T-helper 1 cell treated with Interleukin-12 subunit alpha and Interleukin-12 subunit beta and Interleukin-4 antibody, amounts not matched to agents 30 μg/mL and 1 μg/mL, for 36 hours (primary cell): ENCODE data around the gene TLR5.
A peak's percentile ranks its signal among the peaks of the same experiment; 100 is the strongest.

ENCODE experiments used
- H3K27ac Mint-ChIP-seq: one replicate; pipeline ENCODE4 v1.8.0; 2021; ENCODE audit warnings: mild to moderate bottlenecking, mixed read lengths
- H3K27me3 Mint-ChIP-seq: one replicate; pipeline ENCODE4 v1.8.0; 2021; ENCODE audit warnings: low read depth, mixed read lengths
- H3K36me3 Mint-ChIP-seq: one replicate; pipeline ENCODE4 v1.8.0; 2021; ENCODE audit warnings: low read depth, mixed read lengths
- H3K4me1 Mint-ChIP-seq: one replicate; pipeline ENCODE4 v1.8.0; 2021; ENCODE audit warnings: low read depth, mixed read lengths
- H3K4me3 Mint-ChIP-seq: one replicate; pipeline ENCODE4 v1.8.0; 2021; ENCODE audit warnings: mild to moderate bottlenecking, moderate library complexity, mixed read lengths
- H3K9me3 Mint-ChIP-seq: one replicate; pipeline ENCODE4 v1.8.0; 2021; ENCODE audit warnings: mixed read lengths

Gene TLR5

DNA sequence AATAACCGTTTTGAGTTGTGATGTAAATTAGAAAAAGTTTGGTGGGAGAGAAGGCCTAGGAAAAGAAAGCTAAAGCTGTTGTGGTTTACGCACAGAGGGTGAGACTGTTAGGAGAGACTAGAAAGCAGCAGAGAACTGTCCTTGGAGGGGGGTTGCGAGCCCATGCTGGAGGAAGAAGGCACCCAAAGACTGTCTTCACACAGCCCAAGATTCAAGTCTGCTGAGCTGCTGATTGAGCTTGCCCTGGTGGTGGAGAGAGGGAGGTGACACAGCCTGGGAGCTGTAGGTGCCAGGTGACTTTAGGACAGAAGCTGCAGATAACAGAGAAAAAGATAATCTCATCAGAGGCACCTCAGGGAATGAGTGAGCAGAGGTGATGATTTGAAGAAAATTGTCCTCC, 18.3 kb upstream of the TLR5 start:
- no peak overlapping the region for H3K4me3 Mint-ChIP-seq
- no peaks in the 10 kb centered on the region for H3K9me3 Mint-ChIP-seq
- no peaks in the 10 kb centered on the region for H3K36me3 Mint-ChIP-seq
- H3K4me1 Mint-ChIP-seq, result no peaks in the 10 kb centered on the region
- peaks cover 7% of the 10 kb centered on the region for H3K27me3 Mint-ChIP-seq
- H3K27ac Mint-ChIP-seq, result no peak overlapping the region

DNA sequence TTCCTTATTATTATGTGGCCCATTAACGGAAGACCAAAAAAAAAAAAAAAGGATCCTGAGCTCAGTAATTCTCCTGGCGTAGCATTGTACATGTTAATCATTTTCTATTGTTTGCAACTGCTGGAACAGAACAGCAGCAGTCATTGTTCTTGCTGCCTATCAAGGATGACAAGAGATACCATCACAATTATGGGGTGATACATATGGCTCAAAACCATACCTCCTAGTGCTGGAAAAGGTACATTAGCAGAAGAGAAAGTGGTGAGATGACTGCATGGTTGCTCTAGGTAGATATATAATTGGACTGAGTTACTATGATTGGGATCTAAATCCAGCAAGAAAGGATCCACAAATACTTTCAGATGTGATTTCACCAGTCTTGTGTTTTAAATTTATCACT, 13.3 kb upstream of the TLR5 start:
- Mint-ChIP-seq H3K4me3 (no peak overlapping the region), H3K27me3 (peaks cover 4% of the 10 kb centered on the region), H3K36me3 (no peaks in the 10 kb centered on the region), H3K27ac (no peak overlapping the region), H3K4me1 (peaks cover 7% of the 10 kb centered on the region), H3K9me3 (no peaks in the 10 kb centered on the region)

DNA sequence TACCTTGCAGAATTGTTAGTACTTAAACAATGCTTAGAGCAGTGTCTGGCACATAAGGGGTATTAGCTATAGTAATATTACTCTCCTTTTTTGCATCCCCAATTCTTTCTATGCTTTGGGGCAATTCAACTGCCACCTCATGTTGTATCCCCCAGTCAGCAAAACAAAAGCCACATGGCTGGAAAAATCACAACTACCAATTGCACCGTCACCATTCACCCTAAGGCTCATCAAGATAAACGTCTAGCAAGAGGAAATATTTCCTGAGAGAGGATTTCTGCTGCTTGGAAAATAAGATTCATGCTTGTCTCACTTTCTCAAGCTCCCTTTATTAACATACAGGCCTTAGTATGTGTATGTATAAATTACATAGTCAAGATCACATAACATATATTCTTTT, 12.1 kb upstream of the TLR5 start:
- H3K27ac Mint-ChIP-seq, result no peak overlapping the region
- no peaks in the 10 kb centered on the region for H3K36me3 Mint-ChIP-seq
- H3K9me3 Mint-ChIP-seq, result no peaks in the 10 kb centered on the region
- no peak overlapping the region for H3K4me3 Mint-ChIP-seq
- peaks cover 7% of the 10 kb centered on the region for H3K4me1 Mint-ChIP-seq
- H3K27me3 Mint-ChIP-seq, result no peaks in the 10 kb centered on the region

DNA sequence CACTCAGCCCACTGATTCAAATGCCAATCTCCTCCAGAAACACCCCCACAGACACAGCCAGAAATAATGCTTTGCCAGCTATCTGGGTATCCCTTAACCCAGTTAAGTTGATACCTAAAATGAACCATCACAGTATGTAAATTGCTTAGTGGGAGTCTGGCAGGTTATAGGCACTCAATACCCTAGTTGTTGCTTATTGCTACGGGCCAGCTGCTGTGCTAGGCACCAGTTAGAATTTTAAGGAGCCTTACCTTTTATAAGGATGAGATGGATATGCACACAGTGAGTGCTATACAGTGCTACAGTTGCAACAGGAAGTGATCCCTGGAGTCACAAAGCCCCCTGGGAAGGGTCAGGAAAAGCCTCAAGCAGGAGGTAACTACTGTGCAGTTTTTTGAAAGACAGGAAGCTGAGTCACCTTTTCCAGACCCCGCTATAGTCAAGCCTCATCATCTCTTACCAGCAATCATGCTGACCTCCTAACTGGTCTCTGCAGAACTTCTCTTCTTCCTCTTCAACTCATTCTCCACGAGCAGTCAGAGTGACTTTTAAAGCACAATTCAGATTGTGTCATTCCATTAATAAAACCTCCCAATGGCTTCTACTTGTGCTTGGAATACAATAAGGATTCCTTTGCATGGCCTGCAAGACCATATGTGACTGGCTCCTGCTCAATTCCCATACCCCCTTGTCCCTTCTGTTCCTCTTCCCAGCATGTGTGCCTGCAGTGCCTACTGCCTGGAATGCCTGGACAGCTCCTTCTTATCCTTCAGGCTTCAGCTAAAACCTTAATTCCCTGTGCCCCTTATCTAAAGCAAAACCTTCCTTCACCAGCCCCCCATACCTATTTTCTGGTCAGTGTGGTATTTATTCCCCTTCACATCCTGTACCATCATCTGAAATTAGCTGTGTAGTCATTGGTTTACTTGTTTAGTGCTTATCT, 10.4 kb upstream of the TLR5 start:
- Mint-ChIP-seq H3K9me3 (peaks cover 4% of the 10 kb centered on the region), H3K36me3 (no peaks in the 10 kb centered on the region), H3K4me1 (peaks cover 7% of the 10 kb centered on the region), H3K27ac (no peak overlapping the region), H3K27me3 (no peaks in the 10 kb centered on the region), H3K4me3 (no peak overlapping the region)

DNA sequence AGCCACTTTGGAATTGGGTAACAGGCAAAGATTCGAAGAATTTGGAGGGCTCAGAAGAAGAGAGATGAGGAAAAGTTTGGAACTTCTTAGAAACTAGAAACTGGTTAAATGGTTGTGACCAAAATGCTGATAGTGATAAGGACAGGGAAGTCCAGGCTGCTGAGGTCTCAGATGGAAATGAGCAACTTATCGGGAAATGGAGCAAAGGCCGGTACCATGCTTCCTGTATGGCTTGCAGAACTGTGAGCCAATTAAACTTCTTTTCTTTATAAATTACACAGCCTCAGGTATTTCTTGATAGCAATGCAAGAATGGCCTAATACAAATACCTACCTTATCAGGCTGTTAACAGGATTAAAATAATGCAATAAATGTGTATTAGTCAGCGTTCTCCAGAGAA, 9.4 kb upstream of the TLR5 start:
- no peak overlapping the region for H3K27ac Mint-ChIP-seq
- H3K4me1 Mint-ChIP-seq, result peaks cover 7% of the 10 kb centered on the region
- no peak overlapping the region for H3K4me3 Mint-ChIP-seq
- H3K36me3 Mint-ChIP-seq, result no peaks in the 10 kb centered on the region
- H3K27me3 Mint-ChIP-seq, result no peaks in the 10 kb centered on the region
- peaks cover 12% of the 10 kb centered on the region for H3K9me3 Mint-ChIP-seq

DNA sequence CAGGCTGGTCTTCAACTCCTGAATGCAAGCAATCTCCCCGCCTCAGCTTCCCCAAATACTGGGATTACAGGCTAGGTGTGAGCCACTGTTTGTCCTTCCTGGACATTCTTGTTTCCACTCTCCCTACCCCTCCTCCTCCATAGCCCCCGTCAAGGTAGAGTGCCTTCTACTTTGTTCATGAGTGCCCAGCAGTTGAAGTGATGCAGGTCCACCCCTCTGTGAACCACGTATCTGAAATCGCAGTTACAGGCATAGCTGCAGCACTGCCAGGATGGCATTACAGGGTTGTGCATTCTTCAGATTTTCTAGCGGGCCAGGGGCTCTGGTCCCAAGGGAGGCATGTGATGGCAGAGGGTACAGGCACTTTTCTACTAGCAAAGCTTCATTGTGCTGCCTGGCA, 7.4 kb upstream of the TLR5 start:
- no peak overlapping the region for H3K4me3 Mint-ChIP-seq
- peaks cover 7% of the 10 kb centered on the region for H3K4me1 Mint-ChIP-seq
- H3K27me3 Mint-ChIP-seq, result peaks cover 10% of the 10 kb centered on the region

DNA sequence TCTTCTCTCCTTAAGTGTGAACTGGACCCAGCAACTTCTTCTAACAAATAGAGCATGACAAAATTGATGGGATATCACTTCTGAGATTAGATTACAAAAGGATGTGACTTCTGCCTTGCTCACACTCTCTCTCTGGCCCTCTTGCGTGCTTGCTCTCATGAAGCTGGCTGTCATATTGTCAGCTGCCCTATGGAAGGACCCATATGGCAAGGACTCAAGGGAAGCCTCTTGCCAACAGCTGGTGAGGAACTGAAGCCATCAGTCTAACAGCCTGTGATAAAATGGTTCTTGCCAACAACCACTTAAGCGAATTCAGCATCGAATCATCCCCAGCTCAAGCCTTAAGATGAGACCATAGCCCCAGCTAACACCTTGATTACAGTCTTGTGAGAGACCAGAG, 4.8 kb upstream of the TLR5 start:
- Mint-ChIP-seq H3K4me3 (no peak overlapping the region), H3K4me1 (peaks cover 8% of the 10 kb centered on the region), H3K9me3 (peaks cover 21% of the 10 kb centered on the region), H3K36me3 (no peaks in the 10 kb centered on the region), H3K27me3 (peaks cover 13% of the 10 kb centered on the region), H3K27ac (no peak overlapping the region)

More for the DNA sequence above, 7.4 kb upstream of the TLR5 start:
- peaks cover 21% of the 10 kb centered on the region for H3K9me3 Mint-ChIP-seq
- no peaks in the 10 kb centered on the region for H3K36me3 Mint-ChIP-seq
- no peak overlapping the region for H3K27ac Mint-ChIP-seq

DNA sequence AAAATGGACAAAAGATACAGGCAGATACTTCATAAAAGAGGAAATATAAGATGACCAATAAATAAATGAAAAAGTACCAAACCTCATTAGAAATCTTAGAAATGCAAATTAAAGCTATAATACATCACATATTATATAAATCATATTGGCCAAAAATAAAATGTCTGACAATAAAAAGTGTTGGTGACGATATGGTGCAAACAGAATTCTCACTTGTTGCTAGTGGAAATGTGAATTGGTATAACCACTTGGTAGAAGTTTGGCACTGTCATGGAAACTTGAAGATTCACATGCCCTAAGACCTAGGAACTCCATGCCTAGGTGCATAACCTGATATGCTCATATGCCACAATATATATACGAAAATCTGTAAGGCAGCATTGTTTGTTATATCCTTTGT, 4.4 kb upstream of the TLR5 start:
- no peak overlapping the region for H3K27ac Mint-ChIP-seq
- peaks cover 13% of the 10 kb centered on the region for H3K27me3 Mint-ChIP-seq
- H3K4me1 Mint-ChIP-seq, result peaks cover 8% of the 10 kb centered on the region
- H3K4me3 Mint-ChIP-seq, result no peak overlapping the region
- peaks cover 21% of the 10 kb centered on the region for H3K9me3 Mint-ChIP-seq
- H3K36me3 Mint-ChIP-seq, result no peaks in the 10 kb centered on the region

DNA sequence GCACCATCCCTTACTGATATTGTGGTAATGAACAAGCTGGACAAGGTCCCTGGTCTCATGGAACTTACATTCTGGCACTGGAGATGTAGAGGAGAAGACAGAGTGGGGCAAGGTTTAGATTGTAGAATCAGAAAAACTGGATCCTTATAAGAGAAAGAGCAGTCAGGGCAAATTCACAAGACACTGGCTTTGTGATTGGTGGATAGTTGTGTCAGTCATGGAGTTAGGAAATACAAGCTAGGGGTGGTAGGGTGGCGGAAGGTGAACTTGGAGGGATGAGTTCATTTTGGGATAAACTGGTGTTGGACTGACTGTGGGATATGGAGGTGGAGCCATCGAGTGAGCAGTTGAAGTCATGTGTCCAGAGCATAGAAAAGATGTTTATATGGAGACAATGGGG, 3.7 kb upstream of the TLR5 start:
- H3K4me3 Mint-ChIP-seq, result no peak overlapping the region
- no peaks in the 10 kb centered on the region for H3K36me3 Mint-ChIP-seq
- peaks cover 13% of the 10 kb centered on the region for H3K27me3 Mint-ChIP-seq
- H3K9me3 Mint-ChIP-seq, result peaks cover 21% of the 10 kb centered on the region
- no peak overlapping the region for H3K27ac Mint-ChIP-seq
- H3K4me1 Mint-ChIP-seq, result peaks cover 8% of the 10 kb centered on the region

DNA sequence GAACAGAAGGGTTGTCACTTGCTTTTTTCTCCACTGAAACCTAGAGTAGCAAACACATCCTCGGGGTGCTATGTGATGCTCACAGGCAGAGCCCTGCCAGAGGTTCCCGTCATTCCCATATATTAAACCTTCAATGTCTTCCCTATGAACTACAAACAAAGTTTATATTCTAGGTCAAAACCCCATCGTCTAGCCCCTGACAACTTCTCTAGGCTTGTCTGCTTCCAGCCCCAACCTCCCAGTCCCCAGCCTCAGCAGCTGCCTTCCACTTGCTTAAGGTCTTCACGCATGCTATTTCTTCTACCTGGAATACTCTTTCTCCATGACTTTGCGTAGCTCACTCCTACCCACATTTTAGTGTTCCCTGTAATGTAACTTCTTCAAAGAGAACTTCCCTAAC, 1.9 kb upstream of the TLR5 start:
- Mint-ChIP-seq H3K27ac (no peak overlapping the region), H3K4me3 (no peak overlapping the region), H3K36me3 (no peaks in the 10 kb centered on the region), H3K27me3 (peaks cover 13% of the 10 kb centered on the region), H3K4me1 (peaks cover 8% of the 10 kb centered on the region), H3K9me3 (peaks cover 21% of the 10 kb centered on the region)

DNA sequence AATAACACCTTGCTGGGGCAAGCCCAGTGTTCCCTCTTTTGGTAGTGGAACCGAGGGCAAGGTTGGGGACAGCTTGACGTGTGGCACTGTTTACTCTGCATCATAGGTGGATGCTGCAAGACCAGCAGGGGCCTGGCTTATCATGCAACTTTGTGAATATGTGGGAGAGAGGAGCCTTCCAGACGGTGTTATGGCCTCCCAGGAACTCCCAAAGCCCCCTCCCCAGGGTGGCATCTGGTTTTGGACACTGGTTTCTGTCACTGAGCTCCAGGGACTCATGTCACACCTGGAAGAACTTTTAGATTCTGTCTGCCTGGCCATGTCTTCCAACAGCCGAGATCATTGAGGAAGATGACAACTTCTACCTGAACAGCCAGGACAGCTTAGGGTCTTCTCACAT, 1.4 kb upstream of the TLR5 start:
- Mint-ChIP-seq H3K9me3 (peaks cover 21% of the 10 kb centered on the region), H3K4me1 (peaks cover 8% of the 10 kb centered on the region), H3K27ac (no peak overlapping the region), H3K27me3 (peaks cover 13% of the 10 kb centered on the region), H3K4me3 (no peak overlapping the region), H3K36me3 (no peaks in the 10 kb centered on the region)

DNA sequence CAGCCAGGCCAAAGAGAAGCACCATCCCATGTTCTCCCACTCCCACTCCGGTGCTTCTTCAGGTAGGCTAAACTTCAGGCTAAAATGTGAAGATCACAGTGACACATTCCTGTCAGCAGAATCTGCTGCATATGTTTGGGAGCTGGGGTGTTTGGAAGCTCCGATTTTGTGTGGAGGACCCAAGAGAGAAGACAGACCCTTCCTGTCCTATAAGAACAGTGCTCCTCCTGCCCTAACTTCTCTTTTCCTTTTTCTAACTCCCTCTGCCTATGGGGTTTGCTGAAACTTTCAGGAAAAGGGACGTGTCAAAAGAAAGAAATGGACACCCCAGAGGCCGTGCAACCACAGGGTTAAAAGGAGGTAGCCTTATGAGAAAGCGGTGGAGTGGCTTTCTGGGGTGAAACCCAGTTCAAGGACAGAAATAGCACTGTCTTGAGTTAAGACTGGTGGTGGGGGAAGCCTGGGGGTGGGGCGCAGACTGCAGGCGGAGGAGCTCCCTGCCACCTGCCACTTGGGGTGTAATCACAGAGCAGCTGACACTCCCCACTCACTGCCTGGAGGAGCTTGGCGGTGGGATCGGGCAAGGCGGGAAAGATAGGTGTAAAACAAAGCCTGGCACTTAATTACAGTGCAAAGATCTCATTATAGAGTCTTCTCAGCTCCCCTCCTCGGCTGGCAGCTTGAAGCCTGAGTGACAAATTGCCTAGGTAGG, 645 bp upstream of the TLR5 start:
- Mint-ChIP-seq H3K27me3 (peaks cover 13% of the 10 kb centered on the region), H3K27ac (no peak overlapping the region), H3K4me1 (peaks cover 8% of the 10 kb centered on the region)

DNA sequence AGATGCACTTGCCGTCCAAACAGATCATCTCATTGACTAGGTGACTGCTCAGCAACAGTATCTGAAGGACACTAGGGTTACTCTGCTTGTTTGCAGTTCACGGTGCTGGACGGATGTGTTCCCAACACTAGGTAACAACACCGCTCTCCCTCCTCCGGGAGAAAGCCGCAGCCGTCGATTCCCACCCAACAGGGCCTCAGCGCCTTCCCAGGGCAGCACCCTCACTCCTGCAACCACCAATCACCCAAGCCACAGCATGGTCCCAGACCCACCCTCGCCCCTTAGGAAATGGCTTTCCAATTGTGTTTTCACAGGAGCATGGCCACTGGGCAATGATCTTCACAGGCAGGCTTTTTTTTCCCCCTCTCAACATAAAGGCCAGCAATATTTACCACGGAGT, 779 bp downstream of the TLR5 start:
- H3K27ac Mint-ChIP-seq, result no peak overlapping the region
- peaks cover 8% of the 10 kb centered on the region for H3K4me1 Mint-ChIP-seq
- H3K9me3 Mint-ChIP-seq, result peaks cover 9% of the 10 kb centered on the region
- peaks cover 13% of the 10 kb centered on the region for H3K27me3 Mint-ChIP-seq
- no peaks in the 10 kb centered on the region for H3K36me3 Mint-ChIP-seq
- peak overlapping the region; percentile 8 for H3K4me3 Mint-ChIP-seq

More for the DNA sequence above, 645 bp upstream of the TLR5 start:
- Mint-ChIP-seq H3K36me3 (no peaks in the 10 kb centered on the region), H3K9me3 (peaks cover 19% of the 10 kb centered on the region), H3K4me3 (peak overlapping the region; percentile 52)

DNA sequence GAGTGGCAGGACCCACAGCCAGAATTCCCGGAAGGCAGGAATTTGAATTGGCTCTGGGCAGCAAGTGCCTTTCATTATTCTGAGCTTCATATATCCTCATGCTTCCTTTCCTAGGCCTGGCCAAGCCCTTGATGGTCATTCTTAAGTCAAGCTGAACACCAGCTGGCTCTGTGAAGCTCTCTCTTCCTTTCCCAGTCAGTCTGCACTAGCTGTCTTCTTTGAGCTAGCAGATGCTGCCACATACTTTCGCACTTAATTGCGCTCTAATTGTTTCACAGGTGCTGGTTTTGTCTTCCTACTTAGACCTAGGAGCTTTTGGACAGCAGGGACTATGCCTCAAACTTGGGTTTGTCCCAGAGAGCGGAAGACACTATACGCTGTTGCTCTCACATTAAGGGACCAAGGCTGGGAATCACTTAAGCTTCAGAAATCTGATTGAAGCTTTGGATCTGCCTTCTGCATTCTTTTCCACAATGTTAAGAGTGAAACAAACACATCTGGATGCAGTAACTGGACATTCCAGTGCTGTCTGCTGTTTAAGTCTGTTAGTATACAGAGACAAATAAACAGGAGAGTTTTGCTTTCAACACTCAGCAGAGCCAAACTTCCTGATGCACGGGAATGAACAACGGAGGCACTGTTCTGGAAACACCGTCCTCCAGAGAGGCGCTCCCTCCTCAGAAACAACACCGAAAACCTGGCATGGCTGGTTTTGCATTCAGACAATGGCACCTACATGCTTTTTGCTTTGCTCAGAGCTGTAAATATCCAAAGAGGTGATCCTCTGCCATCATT, 2.2 kb downstream of the TLR5 start:
- Mint-ChIP-seq H3K27me3 (peaks cover 13% of the 10 kb centered on the region), H3K27ac (no peak overlapping the region), H3K36me3 (no peaks in the 10 kb centered on the region), H3K4me1 (peaks cover 8% of the 10 kb centered on the region), H3K4me3 (no peak overlapping the region), H3K9me3 (no peaks in the 10 kb centered on the region)
